ENCODE measurements around the gene FLNA.
A peak's percentile ranks its signal among the peaks of the same experiment; 100 is the strongest.

Gene FLNA

GRCh38 chrX:154309041-154309775, 65.2 kb downstream of the FLNA start:
- H3K4me3 ChIP-seq (ENCODE audit: low read depth, low read length, poor library complexity, severe bottlenecking): no peak overlapping the region
- no peaks in the 10 kb centered on the region for H3K9me3 ChIP-seq (ENCODE audit: low read length)
- H3K27ac ChIP-seq (ENCODE audit: low read depth, low read length, poor library complexity, severe bottlenecking): no peak overlapping the region
- no peaks in the 10 kb centered on the region for H3K36me3 ChIP-seq (ENCODE audit: insufficient read depth, low read length)
- no peaks in the 10 kb centered on the region for H3F3A ChIP-seq (ENCODE audit: insufficient read depth, low read length)
- TF ChIP-seq EZH2 (IDR thresholded peaks at IDR 0.05; ENCODE audit: borderline replicate concordance, low read length): no peak
- no peak for TF ChIP-seq CTCF (IDR thresholded peaks at IDR 0.05; ENCODE audit: low read length)
- no peaks in the 10 kb centered on the region for H3K27me3 ChIP-seq (ENCODE audit: insufficient read depth, low read length)
- H3K4me2 ChIP-seq (ENCODE audit: low read length): no peak overlapping the region
- H3K9ac ChIP-seq (ENCODE audit: low read length): no peak overlapping the region
- no peaks in the 10 kb centered on the region for H3K79me2 ChIP-seq (ENCODE audit: insufficient read depth, low read length)
- H4K20me1 ChIP-seq (ENCODE audit: insufficient read depth, low read length): no peaks in the 10 kb centered on the region
- no peaks in the 10 kb centered on the region for H3K9me2 ChIP-seq (ENCODE audit: low read depth, low read length)
- H3K4me1 ChIP-seq (ENCODE audit: insufficient read depth, low read length, severe bottlenecking): no peaks in the 10 kb centered on the region
- H2AFZ ChIP-seq (ENCODE audit: low read length): no peak overlapping the region

- H3K9ac ChIP-seq (ENCODE audit: low read length): no peak overlapping the region
- H3K36me3 ChIP-seq (ENCODE audit: insufficient read depth, low read length): no peaks in the 10 kb centered on the region
- no peaks in the 10 kb centered on the region for H3F3A ChIP-seq (ENCODE audit: insufficient read depth, low read length)
- peak; percentile 67 for TF ChIP-seq CTCF (IDR thresholded peaks at IDR 0.05; ENCODE audit: low read length)
- TF ChIP-seq EZH2 (IDR thresholded peaks at IDR 0.05; ENCODE audit: borderline replicate concordance, low read length): no peak
- H4K20me1 ChIP-seq (ENCODE audit: insufficient read depth, low read length): no peaks in the 10 kb centered on the region
- no peaks in the 10 kb centered on the region for H3K9me2 ChIP-seq (ENCODE audit: low read depth, low read length)
- no peak overlapping the region for H2AFZ ChIP-seq (ENCODE audit: low read length)
- H3K27ac ChIP-seq (ENCODE audit: low read depth, low read length, poor library complexity, severe bottlenecking): no peak overlapping the region
- H3K4me1 ChIP-seq (ENCODE audit: insufficient read depth, low read length, severe bottlenecking): no peaks in the 10 kb centered on the region
- no peaks in the 10 kb centered on the region for H3K9me3 ChIP-seq (ENCODE audit: low read length)
- no peaks in the 10 kb centered on the region for H3K27me3 ChIP-seq (ENCODE audit: insufficient read depth, low read length)
- H3K79me2 ChIP-seq (ENCODE audit: insufficient read depth, low read length): no peaks in the 10 kb centered on the region
- H3K4me3 ChIP-seq (ENCODE audit: low read depth, low read length, poor library complexity, severe bottlenecking): no peak overlapping the region
- H3K4me2 ChIP-seq (ENCODE audit: low read length): no peak overlapping the region
Measured at GRCh38 chrX:154308108-154308946, 66.1 kb downstream of the FLNA start.

- H3K27ac ChIP-seq (ENCODE audit: low read depth, low read length, poor library complexity, severe bottlenecking): no peak overlapping the region
- no peak for TF ChIP-seq CTCF (IDR thresholded peaks at IDR 0.05; ENCODE audit: low read length)
- no peak for TF ChIP-seq EZH2 (IDR thresholded peaks at IDR 0.05; ENCODE audit: borderline replicate concordance, low read length)
- H3K4me2 ChIP-seq (ENCODE audit: low read length): no peak overlapping the region
- no peaks in the 10 kb centered on the region for H3K9me2 ChIP-seq (ENCODE audit: low read depth, low read length)
- no peaks in the 10 kb centered on the region for H4K20me1 ChIP-seq (ENCODE audit: insufficient read depth, low read length)
- H3K27me3 ChIP-seq (ENCODE audit: insufficient read depth, low read length): no peaks in the 10 kb centered on the region
- no peaks in the 10 kb centered on the region for H3K36me3 ChIP-seq (ENCODE audit: insufficient read depth, low read length)
- no peaks in the 10 kb centered on the region for H3F3A ChIP-seq (ENCODE audit: insufficient read depth, low read length)
- no peaks in the 10 kb centered on the region for H3K79me2 ChIP-seq (ENCODE audit: insufficient read depth, low read length)
- H3K4me1 ChIP-seq (ENCODE audit: insufficient read depth, low read length, severe bottlenecking): no peaks in the 10 kb centered on the region
- H2AFZ ChIP-seq (ENCODE audit: low read length): no peak overlapping the region
- no peaks in the 10 kb centered on the region for H3K9me3 ChIP-seq (ENCODE audit: low read length)
- no peak overlapping the region for H3K9ac ChIP-seq (ENCODE audit: low read length)
- no peak overlapping the region for H3K4me3 ChIP-seq (ENCODE audit: low read depth, low read length, poor library complexity, severe bottlenecking)
Measured at GRCh38 chrX:154307202-154307601, 67.2 kb downstream of the FLNA start.

All from OCI-LY1 (cell line).